Measurements from ENCODE around the gene TAC4. TPM values are rescaled to one million over a fixed set of nuclear protein-coding genes. Genes with fewer than 3 reads are reported as not detected.

Gene TAC4
- total RNA-seq, 1 donor from 2014 or later, result not detected

DNA sequence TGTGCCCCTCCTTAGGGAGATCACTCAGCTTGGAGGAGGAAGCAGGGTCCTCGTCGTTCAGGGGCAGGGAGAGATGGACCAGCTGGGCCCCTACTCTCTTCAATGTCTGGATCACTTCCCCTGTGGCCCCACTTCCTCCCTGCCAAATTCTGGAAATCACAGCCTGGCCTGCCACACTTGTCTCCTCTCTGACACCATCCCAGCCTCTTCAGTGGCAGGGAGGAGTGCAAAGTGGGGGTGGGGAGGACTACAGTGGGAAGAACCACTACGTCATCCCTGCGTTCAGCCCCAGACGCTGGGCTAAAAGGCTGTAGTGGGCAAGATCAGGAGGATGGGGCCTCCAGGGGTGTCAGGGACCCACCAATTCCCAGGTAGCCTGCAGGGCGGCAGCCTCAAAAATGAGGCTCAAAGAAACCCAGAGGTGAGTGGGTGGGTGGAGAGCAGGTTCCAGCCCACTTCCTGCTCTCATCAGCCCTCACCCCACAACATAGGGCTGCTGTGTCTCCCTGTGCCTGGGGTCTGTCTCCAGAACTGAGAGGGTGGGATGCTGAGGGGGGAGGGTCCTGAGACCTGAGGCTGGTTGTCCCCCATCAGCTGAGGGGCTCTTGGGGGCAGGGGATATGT lies 25.0 kb upstream of the TAC4 start:
- no peak for DNase-seq

DNA sequence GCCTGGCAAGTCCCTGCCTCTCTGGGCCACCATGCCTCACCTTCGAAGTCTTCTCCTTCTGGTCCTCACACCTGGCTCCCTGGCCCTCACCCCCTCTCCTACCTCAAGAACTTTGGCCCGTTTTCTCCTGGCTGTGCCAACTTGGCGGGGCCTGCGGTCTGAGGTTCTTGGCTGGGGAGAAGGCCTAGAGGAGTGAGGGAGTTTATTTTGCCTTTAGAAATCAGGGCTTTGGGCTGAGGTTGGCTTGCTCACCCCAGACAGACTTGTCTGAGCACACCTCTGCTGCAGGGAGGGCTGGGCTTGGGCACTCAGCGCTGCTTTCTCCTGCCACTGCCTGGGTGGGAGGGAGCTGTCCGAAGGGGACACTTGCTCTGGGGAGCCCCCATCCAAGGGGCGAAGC lies 23.3 kb upstream of the TAC4 start:
- DNase-seq, result no peak

DNA sequence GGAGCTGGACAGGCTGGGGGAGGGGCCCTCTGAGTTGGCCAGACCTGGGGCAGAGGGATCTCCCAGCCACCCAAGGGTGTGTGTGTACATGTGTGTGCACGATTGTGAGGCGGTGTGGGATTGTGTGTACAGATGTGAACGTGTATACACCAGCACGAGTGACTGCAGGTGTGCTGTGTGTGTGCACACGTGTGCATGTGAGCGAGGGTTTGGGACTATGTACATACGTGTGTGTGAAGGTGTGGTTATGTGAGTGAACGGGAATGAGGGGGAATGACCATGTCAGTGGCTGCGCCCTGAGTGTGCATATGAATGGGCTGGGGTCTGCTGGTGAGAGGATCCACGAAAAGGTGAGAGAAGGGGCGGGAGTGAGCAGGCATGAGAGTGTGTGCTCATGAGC lies 22.4 kb upstream of the TAC4 start:
- DNase-seq, result no peak

DNA sequence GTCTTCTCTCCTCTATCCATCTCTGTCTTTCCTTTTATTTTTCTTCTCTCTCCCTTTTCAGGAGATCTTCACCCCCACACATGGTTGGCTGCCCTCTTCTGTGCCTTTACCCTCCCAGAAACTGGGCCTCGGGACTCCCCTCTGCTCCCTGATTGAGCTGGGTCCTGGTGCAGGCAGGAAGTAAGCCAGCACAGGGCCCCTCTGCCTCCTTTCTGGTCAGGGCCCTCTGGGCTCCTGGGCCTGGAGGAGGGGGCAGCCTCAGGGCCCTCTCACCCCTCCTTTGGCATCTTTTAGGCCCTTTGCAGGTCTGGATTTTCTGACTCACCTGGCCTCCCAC lies 21.1 kb upstream of the TAC4 start:
- no peak for DNase-seq

GRCh38 chr17:49866882-49867413 lies 19.1 kb upstream of the TAC4 start:
- DNase-seq, result no peak

DNA sequence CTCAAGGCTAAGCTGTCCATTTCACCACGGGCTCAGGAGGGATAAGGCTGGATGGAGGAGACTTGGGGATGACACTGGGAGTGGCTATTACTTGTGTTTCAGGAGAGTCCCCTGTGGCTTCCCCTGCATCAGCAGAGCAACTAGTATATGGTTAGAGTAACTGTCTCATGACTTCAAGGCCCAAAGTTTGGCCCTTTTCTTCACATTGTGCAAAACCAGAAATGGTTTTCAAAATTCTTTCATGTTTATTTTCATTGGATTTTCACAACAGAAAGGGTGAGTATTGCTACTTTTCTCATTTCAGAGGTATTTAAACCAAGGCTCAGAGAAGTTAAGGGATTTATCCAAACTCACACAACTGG lies 18.1 kb upstream of the TAC4 start:
- DNase-seq, result no peak

DNA sequence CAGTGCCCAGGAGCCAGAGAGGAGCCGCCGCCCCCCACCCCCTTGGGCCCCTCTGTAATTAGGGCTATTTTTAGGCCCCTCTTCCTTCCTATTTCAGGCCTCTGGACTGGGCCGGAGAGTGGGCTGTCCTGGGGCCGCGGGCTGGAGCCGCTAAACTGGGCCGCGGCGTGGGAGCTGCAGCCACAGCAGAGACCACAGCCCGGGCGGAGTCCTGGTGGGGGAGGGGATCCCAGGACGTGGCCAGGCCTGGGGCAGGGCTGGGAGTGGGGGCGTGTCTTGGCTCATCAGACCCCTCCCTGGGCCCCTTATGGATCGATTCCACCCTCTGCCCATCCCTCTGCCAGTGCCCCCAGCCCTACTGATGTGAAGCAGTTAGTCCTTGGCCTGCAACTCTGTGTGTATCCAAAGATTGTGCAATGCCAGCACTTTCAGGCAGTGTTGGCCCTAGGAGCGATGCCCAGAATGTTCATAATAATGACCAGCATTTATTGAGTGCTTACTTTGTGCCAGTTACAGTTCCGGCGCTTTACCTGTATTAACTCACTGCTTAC lies 15.0 kb upstream of the TAC4 start:
- DNase-seq, result peak; percentile 13

GRCh38 chr17:49861150-49861884 lies 13.4 kb upstream of the TAC4 start:
- peak; percentile 74 for DNase-seq

DNA sequence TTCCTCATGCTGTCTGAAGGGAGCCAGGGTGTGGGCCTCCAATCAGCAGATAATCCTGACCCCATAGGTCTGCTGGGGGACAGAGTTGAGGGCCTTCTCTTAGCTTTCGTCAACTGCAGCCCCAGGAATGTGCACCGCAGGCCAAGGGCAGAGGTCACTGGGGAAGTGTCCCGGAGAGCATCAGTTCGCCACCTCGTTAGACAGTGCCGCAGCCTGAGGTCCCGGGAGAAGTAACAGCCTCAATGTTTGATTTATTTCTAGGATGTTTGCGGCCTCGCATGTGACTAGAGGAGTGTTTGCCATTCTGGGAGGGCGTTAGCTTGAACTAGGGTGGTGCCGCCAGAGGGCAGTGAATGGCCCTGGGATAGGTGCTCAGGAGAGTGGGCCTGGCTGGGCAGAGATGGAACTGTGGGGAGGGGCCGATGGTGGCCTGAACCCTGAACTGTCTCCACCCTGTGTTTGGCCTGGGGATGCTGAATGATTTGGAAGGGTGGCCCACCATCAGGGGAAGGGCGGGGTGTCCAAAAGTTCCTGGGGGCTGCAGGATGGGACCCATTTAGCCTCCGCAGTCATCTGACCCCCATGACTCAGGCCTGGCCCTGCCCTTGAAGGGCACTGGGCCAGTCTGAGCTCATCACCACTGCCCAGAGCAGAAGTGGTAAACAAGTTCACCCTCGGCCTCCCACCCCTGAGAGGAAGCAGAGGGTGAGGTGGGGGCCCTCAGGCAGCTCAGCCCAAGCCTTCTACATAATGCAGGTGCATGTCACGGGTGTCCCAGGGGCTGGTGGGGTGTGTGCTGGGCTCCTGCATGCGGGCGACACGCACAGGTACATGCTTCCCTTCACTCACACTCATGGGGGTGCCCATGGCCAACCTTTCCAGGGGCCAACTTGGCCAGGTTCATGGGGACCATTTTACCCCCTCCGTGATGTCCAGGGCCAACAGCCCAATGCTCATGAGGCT lies 12.4 kb upstream of the TAC4 start:
- no peak for DNase-seq

DNA sequence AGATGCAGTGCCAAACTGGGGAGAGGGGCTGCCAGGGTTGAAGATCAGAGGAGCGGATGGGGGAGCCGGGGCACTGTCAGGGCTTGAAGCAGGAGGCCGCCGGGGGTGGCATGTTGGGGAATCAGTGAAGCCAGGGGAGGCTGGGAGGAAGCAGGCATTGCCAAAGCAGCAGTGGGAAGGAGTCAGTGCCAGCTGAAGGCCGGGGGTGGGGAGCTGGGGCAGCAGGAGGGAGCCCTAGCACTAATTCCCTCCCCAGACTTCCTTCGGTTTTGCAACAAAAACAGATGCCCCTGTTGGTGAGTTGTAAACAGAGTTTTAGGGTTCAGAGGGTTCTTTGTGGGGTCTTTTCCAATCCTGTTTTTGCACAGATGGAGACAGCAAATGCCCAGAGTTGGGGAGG lies 10.9 kb upstream of the TAC4 start:
- DNase-seq, result no peak

DNA sequence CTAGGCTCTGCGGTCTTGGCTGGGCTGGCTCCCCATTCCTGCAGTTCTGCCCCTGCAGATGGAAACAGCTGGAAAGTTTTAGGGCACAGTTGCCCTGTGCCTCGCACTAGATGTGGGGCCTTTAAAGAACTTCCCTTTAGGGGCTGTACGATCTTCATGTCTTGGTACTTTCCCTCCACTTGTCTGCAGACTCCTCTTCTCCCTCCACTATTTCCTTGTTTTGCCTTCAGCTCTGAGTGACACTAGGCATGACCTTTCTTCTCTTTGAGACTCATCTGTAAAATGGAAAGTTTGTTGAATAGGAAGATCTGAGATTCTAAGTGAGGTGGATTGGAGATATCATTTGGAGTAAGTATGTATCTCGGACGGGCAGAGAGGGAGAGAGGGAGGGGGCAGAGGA lies 6.3 kb upstream of the TAC4 start:
- DNase-seq, result no peak

DNA sequence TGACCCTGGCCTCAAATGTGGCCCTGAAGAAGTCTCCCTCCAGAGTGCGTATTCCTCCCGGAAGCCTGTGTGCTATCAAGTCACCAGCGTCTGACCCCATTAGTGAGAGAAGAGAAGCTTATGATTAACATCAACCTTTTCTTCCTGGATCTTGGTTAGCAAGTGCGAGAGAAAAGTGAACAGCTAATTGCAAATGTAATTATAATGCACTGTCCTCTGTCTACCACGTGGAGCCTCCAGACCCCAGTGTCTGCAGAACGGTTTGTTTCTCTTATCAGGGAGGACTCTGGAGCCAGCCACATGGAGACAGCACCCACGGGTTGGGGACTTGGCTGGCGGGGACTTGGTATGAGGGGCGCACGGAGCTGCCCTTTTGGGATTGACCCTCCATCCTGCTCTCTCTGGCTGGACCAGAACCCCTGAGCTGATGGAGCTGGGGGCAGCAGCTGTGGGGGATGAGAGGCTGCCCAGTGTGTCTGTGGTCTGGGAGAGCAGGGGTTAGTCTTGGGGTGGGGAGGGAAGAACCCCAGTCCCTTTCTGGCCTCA lies 5.7 kb upstream of the TAC4 start:
- no peak for DNase-seq

DNA sequence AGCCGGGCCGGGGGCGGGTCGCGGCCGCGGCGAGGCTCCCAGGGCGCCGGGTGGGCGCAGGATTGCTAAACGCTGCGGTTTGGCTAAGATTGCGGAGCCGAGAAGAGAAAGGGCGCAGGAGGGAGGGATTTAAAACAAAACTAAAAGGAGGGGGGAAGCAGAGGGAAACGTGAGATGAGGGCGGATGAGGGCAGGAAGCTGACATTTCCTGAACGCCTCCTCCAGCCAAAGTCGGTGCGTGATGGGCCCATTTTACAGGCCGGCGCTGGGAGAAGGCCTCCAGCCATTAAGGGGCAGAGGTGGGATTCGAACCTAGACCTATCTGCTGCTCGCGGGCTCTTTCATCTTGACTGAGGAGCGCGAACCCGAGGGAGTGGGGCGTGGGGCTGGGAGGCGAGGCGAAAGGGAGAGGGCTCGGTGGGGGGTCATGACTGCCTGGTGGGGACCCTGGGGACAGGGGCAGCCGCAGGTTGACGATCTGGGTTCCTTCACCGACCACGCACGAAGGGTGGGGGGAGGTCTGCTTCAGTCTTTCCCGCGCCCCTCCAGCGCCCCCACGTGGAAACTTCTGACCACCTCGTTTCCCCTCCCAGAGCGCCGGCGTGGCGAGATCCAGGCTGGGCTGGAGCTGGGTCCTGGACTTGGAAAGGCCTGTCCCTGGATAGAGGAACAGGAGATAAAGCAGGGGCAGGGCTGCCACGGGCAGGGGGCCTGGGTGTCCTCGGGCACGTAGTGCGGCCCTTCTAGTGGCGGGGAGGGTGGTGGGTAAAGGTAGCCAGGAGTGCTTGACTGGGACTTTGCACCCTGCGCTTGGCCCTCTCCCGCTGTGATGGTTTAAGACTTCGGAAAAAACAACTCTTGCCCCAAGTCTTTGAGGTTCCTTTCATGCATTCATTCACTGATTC lies 3.8 kb upstream of the TAC4 start:
- peak; percentile 78 for DNase-seq

DNA sequence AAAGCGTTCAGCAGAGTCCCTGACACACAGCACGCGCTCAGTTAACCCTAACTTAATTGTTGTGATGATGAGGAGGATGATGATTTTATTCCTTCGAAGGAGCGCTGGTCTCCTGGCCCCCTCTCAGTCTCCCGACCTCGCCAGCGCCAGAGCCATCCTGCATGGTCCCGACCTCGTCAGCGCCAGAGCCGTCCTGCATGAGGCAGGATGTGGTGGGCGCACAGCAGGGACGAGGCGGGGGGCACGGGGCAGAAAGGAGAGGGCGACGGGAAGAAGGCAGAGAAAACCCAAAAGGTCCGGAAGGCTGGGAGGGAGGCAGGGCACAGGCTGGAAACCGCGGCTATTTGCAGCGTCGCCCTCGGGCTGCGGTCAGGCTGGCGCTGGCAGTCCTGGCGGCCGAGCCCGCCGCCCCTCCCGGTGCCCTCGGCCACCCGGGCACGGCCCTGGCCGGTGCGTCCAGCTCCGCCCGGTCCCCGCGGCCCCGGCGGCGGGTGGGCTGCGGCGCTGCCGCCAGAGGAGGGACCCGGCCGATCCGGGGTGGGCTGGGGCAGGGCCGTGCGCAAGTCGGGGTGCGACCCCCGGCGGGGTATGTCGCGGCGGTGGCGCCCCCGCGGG lies 3.0 kb upstream of the TAC4 start:
- no peak for DNase-seq

GRCh38 chr17:49850218-49850610 lies 2.3 kb upstream of the TAC4 start:
- no peak for DNase-seq

DNA sequence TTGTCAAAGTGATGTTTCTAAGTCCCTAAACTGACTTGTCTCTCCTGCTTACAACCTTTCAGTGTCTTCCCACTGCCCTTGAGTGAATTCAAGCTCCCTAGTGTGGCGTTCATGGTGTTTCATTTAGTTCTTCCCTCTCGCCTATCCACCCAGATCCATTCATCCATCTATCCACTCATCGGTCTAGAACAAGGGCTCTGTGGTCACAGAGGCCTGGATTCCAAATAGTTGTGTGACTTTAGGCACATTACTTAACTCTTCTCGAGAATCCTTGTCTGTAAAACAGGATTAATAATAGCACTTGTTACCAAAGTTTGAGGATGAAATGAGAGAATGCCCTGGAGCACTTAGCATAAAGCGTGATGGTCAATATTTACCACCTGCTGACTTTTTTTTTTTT lies 870 bp upstream of the TAC4 start:
- no peak for DNase-seq

GRCh38 chr17:49846938-49847712 lies 744 bp downstream of the TAC4 start:
- DNase-seq, result no peak

DNA sequence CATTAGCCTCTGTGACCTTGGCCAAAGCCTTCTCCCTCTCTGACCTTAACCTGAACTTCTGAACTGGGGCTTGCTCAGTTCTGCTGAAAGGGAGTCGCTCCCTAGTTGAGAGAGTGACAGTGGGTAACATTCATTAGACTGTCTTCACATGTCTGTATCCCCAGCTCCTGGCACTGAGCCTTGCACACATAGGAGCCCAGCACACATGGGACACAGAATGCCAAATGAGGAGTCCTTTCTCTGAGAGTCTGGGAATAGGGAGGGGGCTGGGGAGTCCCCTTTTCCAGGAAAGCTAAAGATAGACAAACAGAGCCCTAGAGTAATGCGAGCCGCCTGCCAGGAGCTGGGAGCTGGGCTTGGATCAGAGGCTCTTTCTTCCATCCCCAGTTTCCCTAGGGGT lies 2.5 kb downstream of the TAC4 start:
- peak; percentile 71 for DNase-seq

DNA sequence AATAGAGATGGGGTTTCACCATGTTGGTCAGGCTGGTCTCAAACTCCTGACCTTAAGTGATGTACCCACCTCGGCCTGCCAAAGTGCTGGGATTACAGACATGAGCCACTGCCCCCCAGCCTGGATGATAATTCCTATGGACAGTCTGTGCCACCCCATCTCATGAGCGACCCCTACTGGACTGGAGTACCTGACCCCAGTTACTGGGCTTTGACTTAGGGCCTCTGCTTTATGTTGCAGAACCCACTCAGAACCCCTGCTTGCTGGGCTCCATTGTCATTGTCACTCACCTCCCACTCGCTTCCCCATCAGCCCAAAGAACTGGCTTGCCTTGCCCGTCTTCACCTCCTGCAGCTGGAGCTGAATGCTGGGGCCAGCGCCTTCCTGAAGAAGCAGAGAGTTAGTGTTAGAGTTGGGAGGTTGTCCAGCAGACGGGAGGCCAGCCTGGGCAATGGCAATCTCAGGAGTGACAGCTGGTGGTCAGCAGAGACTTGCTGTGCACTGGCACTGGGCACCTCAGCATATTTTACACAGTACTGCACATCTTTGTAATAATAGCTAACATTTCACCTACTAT lies 4.0 kb downstream of the TAC4 start:
- no peak for DNase-seq

DNA sequence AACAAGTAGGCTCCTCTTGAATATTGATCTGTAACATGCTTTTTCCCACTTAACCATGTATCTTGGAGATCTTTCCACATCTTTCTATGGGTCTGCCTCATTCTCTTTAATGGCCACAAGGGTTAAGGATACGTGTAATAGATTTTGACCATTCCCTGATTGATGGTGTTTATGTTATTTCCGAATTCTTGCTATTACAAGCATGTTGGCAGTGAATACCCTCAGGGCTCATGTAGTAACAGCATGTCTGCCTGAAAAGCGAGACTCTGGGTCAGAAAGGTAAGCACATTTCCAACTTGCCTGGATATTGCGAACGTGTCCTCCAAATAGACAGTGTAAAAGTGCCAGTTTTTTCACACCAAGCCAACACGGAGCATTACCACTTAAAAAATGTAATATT lies 5.0 kb downstream of the TAC4 start:
- DNase-seq, result no peak

Data from tongue (tissue), 2 donors.